Measurements from ENCODE around the gene NPNT.
"Not testable (repeated sequence)": the region's sequence is repeated elsewhere in the genome, so short reads cannot be mapped to it uniquely, and the experiment has no call there.

Gene NPNT

GRCh38 chr4:105894660-105895582 lies at the start of gene NPNT:
Gene NPNT (plus strand): TSS chr4:105895471. CDS start chr4:105895653, 182 bp downstream.
- no peak for DNase-seq

- no peak for DNase-seq
These were observed 49.7 kb upstream of the NPNT start for GRCh38 chr4:105845559-105845958.

GRCh38 chr4:105848359-105848758 lies 46.9 kb upstream of the NPNT start:
- not testable (repeated sequence) for DNase-seq

- no peak for DNase-seq
These were observed 44.1 kb upstream of the NPNT start for GRCh38 chr4:105851196-105851595.

- not testable (repeated sequence) for DNase-seq
These were observed 43.0 kb upstream of the NPNT start for GRCh38 chr4:105852230-105852629.

- no peak for DNase-seq
These were observed 36.7 kb upstream of the NPNT start for GRCh38 chr4:105858466-105859040.

GRCh38 chr4:105859233-105859632 lies 36.0 kb upstream of the NPNT start:
- DNase-seq: no peak

GRCh38 chr4:105870963-105871362 lies 24.3 kb upstream of the NPNT start:
- no peak for DNase-seq

GRCh38 chr4:105871997-105872396 lies 23.3 kb upstream of the NPNT start:
- no peak for DNase-seq

GRCh38 chr4:105875233-105875632 lies 20.0 kb upstream of the NPNT start:
- no peak for DNase-seq

GRCh38 chr4:105878668-105879067 lies 16.6 kb upstream of the NPNT start:
- no peak for DNase-seq

- no peak for DNase-seq
These were observed 7.8 kb upstream of the NPNT start for GRCh38 chr4:105887508-105887907.

- DNase-seq: no peak
These were observed 551 bp downstream of the NPNT start for GRCh38 chr4:105895583-105896460.

GRCh38 chr4:105896461-105896942 lies 1.2 kb downstream of the NPNT start:
- DNase-seq: no peak

GRCh38 chr4:105896984-105897775 lies 1.9 kb downstream of the NPNT start:
- no peak for DNase-seq

- DNase-seq: no peak
These were observed 5.3 kb downstream of the NPNT start for GRCh38 chr4:105900541-105900940.

GRCh38 chr4:105902550-105903262 lies 7.4 kb downstream of the NPNT start:
- no peak for DNase-seq

- DNase-seq: no peak
These were observed 14.6 kb downstream of the NPNT start for GRCh38 chr4:105909787-105910281.

- no peak for DNase-seq
These were observed 16.2 kb downstream of the NPNT start for GRCh38 chr4:105911426-105911825.

- DNase-seq: no peak
These were observed 17.4 kb downstream of the NPNT start for GRCh38 chr4:105912633-105913032.

- DNase-seq: no peak
These were observed 22.0 kb downstream of the NPNT start for GRCh38 chr4:105917171-105917685.

Measured in activated T-cell treated with anti-CD3 and anti-CD28 coated beads, Interleukin-2, amount 50 U/mL, for 1 hour (primary cell).